ENCODE data around the gene KNDC1. TPM values are rescaled to one million over a fixed set of nuclear protein-coding genes. Genes with fewer than 3 reads are reported as not detected.

KNDC1 gene
- total RNA-seq, 1 experiment from 2014 or later: 0.11 TPM

DNA sequence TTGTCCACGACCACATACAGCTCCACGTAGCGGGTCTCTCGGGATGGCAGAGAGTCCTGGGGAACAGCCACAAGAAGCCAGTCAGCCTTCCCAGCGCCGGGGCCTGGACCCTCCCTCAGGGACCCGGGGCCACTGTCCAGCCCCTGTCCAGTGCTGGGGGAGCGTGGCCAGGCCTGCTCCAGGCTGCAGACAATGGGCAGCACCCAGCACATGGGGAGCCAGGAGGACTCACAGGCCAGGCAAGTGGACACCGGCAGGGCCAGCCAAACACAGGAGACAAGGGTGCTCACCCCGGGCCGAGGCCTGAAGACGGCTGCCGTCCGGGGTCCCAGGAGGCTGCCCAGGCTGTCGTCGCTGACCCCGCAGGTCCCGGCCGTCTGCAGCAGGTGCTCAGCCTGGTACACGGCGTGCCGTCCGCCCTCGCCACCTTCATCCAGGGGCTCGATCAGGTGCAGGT is 113.0 kb downstream of the KNDC1 start:
- DNase-seq (ENCODE audit: low read depth): no peak

DNA sequence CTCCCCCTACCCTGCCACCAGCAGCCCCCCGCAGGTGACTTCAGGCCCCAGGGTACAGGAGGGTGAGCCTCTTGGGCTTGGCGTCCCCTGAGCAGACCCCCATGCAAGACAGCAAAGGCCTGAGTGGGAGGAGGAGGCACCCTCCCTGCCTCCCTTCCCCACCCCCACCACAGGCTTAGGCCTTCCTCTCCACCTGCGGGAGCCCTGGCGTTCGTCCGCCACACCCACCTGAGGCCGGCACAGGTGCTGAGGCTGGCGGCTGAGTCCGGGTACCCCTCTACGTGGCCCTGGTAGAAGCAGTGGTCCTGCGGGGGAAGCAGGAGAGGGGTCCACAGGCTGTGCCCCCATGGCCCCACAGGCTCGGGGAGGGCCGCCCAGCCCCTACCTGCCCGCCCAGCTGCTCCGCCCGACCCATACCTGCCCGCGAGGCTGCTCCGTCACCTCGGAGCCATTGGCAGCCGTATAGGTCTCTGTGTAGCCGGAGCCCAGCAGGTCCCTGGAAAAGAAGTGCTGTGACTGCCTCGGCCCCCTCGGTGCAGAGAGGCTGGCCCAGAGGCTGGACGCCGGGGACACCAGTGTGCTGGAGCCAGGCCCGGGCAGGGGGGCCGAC is 113.6 kb downstream of the KNDC1 start:
- no peak for DNase-seq (ENCODE audit: low read depth)

DNA sequence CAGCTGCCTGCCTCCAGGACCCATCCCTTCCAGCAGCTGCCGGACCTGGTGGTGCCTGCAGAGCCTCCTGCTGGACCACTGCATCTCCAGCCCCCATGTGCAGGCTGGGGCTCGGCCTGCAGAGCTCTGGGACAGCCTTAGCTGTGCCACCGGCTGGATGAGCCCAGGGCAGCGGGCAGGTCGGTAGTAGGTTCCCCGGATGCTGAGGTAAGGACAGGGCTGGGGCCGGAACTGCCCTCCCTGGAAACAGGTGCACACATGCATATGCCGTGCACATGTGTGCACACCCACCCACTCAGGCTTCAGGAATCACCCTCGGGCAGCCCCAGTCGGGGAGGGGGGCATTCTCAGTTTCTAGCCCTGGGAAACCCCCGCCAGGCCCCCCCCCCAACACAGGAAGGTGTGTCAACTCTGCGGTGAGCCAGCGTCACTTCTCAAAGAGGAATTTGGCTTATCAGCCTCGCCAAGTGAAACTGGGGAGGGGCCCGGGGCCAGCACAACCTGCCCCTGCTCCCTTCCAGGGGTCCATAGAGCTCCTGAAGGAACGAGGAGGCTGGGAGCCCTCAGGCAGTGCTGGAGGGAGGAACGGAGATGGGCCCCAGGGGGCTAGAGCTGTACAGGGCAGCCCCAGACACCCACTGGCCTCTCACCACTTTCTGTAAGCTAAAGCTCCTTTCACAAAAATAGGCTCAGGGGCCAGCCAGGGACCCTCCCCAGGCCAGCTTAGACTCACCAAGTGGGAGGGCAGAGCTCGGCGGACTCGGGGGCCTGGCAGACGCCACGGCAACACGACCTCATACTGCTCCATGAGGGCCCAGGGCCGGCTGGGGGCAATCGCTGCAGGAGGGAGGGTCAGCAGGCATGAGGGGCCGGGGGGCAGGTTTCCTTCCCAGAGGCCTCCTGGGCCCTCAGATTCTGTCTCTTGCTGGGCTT is 115.0 kb downstream of the KNDC1 start:
- DNase-seq (ENCODE audit: low read depth): no peak

GRCh38 chr10:133275684-133276092 is 115.7 kb downstream of the KNDC1 start:
- DNase-seq (ENCODE audit: low read depth): no peak

Other genes with a start within 250 kb of the KNDC1 start
- gene CFAP46, start 217.6 kb upstream of the KNDC1 start, total RNA-seq (2014; rRNA removed): not detected in 2 replicates
- not detected in 2 replicates for gene ADGRA1, start 72.3 kb upstream of the KNDC1 start, total RNA-seq (2014; rRNA removed)
- gene UTF1, start 70.0 kb downstream of the KNDC1 start, total RNA-seq (2014; rRNA removed): not detected in 2 replicates
- gene VENTX, start 77.6 kb downstream of the KNDC1 start, total RNA-seq (2014; rRNA removed): not detected in 2 replicates
- 0.57 and 0.77 TPM in 2 replicates for gene ADAM8, start 116.6 kb downstream of the KNDC1 start, total RNA-seq (2014; rRNA removed)
- gene TUBGCP2, start 148.7 kb downstream of the KNDC1 start, total RNA-seq (2014; rRNA removed): 73.9 and 74.8 TPM in 2 replicates
- gene ZNF511, start 148.7 kb downstream of the KNDC1 start, total RNA-seq (2014; rRNA removed): 26.9 and 33.8 TPM in 2 replicates
- gene CALY, start 176.7 kb downstream of the KNDC1 start, total RNA-seq (2014; rRNA removed): not detected in 2 replicates
- gene PRAP1, start 187.2 kb downstream of the KNDC1 start, total RNA-seq (2014; rRNA removed): not detected in 2 replicates
- 20.1 and 21.2 TPM in 2 replicates for gene FUOM, start 197.8 kb downstream of the KNDC1 start, total RNA-seq (2014; rRNA removed)
- gene ECHS1, start 213.1 kb downstream of the KNDC1 start, total RNA-seq (2014; rRNA removed): 117 and 130 TPM in 2 replicates
- gene PAOX, start 219.0 kb downstream of the KNDC1 start, total RNA-seq (2014; rRNA removed): 3.3 and 3.5 TPM in 2 replicates
- gene MTG1, start 233.9 kb downstream of the KNDC1 start, total RNA-seq (2014; rRNA removed): 25.3 and 28.5 TPM in 2 replicates